Measurements from ENCODE around the gene SENP7.

The SENP7 gene

DNA sequence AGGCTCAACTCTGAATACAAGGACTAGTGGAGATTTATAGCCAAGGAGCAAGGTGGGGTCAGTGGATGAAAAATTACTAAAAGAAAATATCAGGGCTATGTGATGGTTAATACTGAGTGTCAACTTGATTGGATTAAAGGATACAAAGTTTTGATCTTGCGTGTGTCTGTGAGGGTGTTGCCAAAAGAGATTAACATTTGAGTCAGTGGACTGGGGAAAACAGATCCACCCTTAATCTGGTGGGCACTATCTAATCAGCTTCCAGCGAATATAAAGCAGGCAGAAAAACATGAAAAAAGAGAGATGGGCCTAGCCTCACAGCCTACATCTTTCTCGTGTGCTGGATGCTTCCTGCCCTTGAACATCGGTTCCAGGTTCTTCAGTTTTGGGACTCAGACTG is 14.4 kb upstream of the SENP7 start:
- H3K27ac ChIP-seq (ENCODE audit: low read depth, low read length) = no peak overlapping the region

DNA sequence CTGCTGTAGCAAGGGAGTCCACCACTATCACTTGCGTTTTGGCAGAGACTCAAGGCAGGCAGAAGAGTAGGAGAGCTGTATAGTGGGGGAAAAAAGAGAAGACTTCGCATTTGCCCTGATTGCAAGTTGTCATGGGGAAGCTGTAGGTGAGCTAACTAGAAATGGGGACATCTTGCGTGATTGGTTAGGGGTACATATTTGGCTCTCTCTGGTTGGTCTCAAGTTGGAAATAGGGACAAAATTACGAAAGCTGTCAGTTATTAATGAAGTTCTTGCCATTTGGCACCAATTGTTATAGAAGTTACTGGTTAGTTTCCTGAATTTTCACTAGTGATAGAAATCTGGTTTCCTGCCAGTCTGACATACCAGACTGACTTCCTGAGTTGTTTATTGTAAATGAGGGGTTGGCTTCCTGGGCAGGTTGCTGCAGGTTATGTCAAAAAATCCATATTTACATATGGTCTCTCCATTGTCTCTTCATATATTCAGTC is 8.2 kb upstream of the SENP7 start:
- H3K27me3 ChIP-seq (ENCODE audit: control insufficient read depth in 5 of 5, insufficient read depth in 4 of 5, low read length in 5 of 5) = peaks cover 0 to 7% (median 0%) of the 10 kb centered on the region in 5 donors
- H3K9me3 ChIP-seq (ENCODE audit: control insufficient read depth in 5 of 5, low read length in 5 of 5) = peaks cover 0 to 5% (median 0%) of the 10 kb centered on the region in 5 donors
- peaks cover 0 to 6% (median 0%) of the 10 kb centered on the region in 5 donors for H3K4me1 ChIP-seq (ENCODE audit: control insufficient read depth in 5 of 5, insufficient read depth in 5 of 5, low read length in 5 of 5)
- no peak overlapping the region for H3K4me3 ChIP-seq (ENCODE audit: low read depth in 1 of 5, low read length in 5 of 5)
- no peak overlapping the region for H3K27ac ChIP-seq (ENCODE audit: low read depth, low read length)
- H3K9ac ChIP-seq (ENCODE audit: low read length in 5 of 5) = no peak overlapping the region
- no peaks in the 10 kb centered on the region for H3K36me3 ChIP-seq (ENCODE audit: control insufficient read depth in 5 of 5, insufficient read depth in 5 of 5, low read length in 5 of 5)

More for the DNA sequence above, 14.4 kb upstream of the SENP7 start:
- Histone ChIP-seq H3K27me3 (ENCODE audit: control insufficient read depth in 5 of 5, insufficient read depth in 4 of 5, low read length in 5 of 5) (peaks cover 0 to 2% (median 0%) of the 10 kb centered on the region in 5 donors), H3K4me3 (ENCODE audit: low read depth in 1 of 5, low read length in 5 of 5) (no peak overlapping the region), H3K36me3 (ENCODE audit: control insufficient read depth in 5 of 5, insufficient read depth in 5 of 5, low read length in 5 of 5) (no peaks in the 10 kb centered on the region), H3K9me3 (ENCODE audit: control insufficient read depth in 5 of 5, low read length in 5 of 5) (peaks cover 0 to 9% (median 0%) of the 10 kb centered on the region in 5 donors), H3K9ac (ENCODE audit: low read length in 5 of 5) (no peak overlapping the region), H3K4me1 (ENCODE audit: control insufficient read depth in 5 of 5, insufficient read depth in 5 of 5, low read length in 5 of 5) (no peaks in the 10 kb centered on the region)

DNA sequence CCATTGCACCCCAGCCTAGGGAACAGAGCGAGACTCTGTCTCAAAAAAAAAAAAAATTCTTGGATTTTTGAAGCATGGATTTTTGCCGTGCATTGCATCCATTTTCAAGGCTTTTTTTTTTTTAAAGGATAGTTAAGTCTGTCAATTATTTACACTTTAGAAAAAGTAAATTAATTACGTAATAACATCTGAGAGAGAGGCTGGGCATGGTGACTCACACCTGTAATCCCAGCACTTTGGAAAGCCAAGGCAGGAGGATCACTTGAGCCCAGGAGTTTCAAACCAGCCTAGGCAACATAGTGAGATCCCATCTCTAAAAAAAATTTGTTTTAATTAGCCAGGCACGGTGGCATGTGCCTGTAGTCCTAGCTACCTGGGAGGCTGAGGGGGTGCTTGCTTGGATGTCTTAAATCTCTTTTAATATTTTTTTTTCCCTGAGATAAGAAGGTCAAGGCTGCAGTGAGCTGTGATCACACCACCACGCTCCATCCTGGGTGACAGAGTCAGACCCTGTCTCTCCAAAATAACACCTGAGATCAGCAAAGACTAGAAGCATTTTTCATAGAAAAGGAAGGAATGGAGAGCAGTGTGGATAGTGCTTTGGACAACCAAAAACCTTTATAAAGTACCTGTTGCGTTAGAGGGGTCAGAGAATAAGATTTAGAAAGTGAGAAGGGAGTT is 6.8 kb upstream of the SENP7 start:
- H3K9ac ChIP-seq (ENCODE audit: low read length in 5 of 5) = no peak overlapping the region
- H3K9me3 ChIP-seq (ENCODE audit: control insufficient read depth in 5 of 5, low read length in 5 of 5) = no peaks in the 10 kb centered on the region
- H3K36me3 ChIP-seq (ENCODE audit: control insufficient read depth in 5 of 5, insufficient read depth in 5 of 5, low read length in 5 of 5) = no peaks in the 10 kb centered on the region
- H3K4me3 ChIP-seq (ENCODE audit: low read depth in 1 of 5, low read length in 5 of 5) = no peak overlapping the region
- H3K4me1 ChIP-seq (ENCODE audit: control insufficient read depth in 5 of 5, insufficient read depth in 5 of 5, low read length in 5 of 5) = peaks cover 0 to 6% (median 0%) of the 10 kb centered on the region in 5 donors
- no peak overlapping the region for H3K27ac ChIP-seq (ENCODE audit: low read depth, low read length)
- peaks cover 0 to 7% (median 0%) of the 10 kb centered on the region in 5 donors for H3K27me3 ChIP-seq (ENCODE audit: control insufficient read depth in 5 of 5, insufficient read depth in 4 of 5, low read length in 5 of 5)

DNA sequence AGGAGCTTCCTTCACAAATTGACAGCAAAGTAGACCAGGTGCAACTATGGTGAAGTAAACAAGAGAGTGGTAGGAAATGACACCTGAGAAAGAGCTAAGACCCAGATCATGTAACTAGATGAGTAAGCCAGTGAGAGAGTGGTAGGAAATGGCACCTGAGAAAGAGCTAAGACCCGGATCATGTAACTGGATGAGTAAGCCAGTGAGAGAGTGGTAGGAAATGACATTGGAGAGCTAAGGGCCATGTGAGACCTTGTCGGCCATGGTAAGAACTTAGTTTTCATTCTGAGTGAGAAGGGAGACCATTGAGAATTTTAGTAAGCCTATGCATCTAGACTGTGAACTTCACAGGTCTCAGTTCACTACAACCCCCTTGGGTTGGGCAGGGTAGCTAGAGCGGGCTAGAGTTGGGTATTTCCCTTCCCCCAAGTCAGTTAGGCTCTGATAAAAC is 5.4 kb upstream of the SENP7 start:
- peaks cover 0 to 7% (median 0%) of the 10 kb centered on the region in 5 donors for H3K27me3 ChIP-seq (ENCODE audit: control insufficient read depth in 5 of 5, insufficient read depth in 4 of 5, low read length in 5 of 5)
- H3K4me3 ChIP-seq (ENCODE audit: low read depth in 1 of 5, low read length in 5 of 5) = no peak overlapping the region
- peaks cover 0 to 11% (median 4%) of the 10 kb centered on the region in 5 donors for H3K4me1 ChIP-seq (ENCODE audit: control insufficient read depth in 5 of 5, insufficient read depth in 5 of 5, low read length in 5 of 5)
- H3K9me3 ChIP-seq (ENCODE audit: control insufficient read depth in 5 of 5, low read length in 5 of 5) = no peaks in the 10 kb centered on the region
- no peaks in the 10 kb centered on the region for H3K36me3 ChIP-seq (ENCODE audit: control insufficient read depth in 5 of 5, insufficient read depth in 5 of 5, low read length in 5 of 5)
- no peak overlapping the region for H3K27ac ChIP-seq (ENCODE audit: low read depth, low read length)
- H3K9ac ChIP-seq (ENCODE audit: low read length in 5 of 5) = no peak overlapping the region

DNA sequence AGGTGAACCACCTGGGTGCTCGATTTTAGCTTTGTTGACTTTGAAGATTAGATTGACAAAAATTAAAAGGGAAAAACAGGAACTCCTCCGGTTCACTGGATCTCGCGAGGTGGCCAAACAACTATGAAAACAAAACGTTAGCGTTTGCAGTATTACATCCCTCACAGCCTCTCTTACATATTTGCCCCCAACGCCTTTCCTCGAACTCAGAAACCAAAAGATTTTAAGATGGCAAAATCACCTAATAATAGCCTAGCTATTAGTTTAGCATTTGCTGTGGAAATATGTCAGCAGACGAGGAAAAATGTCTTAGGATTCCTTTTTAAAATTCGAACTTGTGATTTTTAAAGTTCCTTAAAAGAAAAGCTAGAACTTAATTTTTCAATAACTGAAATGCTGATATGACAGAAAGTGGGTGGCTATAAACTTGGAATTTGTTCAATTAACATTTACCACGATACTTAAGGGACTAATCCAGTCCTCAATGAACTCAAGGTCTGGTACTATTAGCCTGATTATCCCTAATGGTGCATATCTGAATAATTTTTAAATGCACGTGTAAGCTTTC is 491 bp upstream of the SENP7 start:
- Histone ChIP-seq H3K4me3 (ENCODE audit: low read depth in 1 of 5, low read length in 5 of 5) (peak overlapping the region; percentile 77 to 95 (median 80)), H3K27me3 (ENCODE audit: control insufficient read depth in 5 of 5, insufficient read depth in 4 of 5, low read length in 5 of 5) (peaks cover 0 to 5% (median 0%) of the 10 kb centered on the region in 5 donors), H3K9me3 (ENCODE audit: control insufficient read depth in 5 of 5, low read length in 5 of 5) (no peaks in the 10 kb centered on the region), H3K9ac (ENCODE audit: low read length in 5 of 5) (peak overlapping the region; percentile 91 to 97 (median 94)), H3K4me1 (ENCODE audit: control insufficient read depth in 5 of 5, insufficient read depth in 5 of 5, low read length in 5 of 5) (peaks cover 2 to 13% (median 9%) of the 10 kb centered on the region in 5 donors), H3K36me3 (ENCODE audit: control insufficient read depth in 5 of 5, insufficient read depth in 5 of 5, low read length in 5 of 5) (no peaks in the 10 kb centered on the region), H3K27ac (ENCODE audit: low read depth, low read length) (peak overlapping the region; percentile 99)

DNA sequence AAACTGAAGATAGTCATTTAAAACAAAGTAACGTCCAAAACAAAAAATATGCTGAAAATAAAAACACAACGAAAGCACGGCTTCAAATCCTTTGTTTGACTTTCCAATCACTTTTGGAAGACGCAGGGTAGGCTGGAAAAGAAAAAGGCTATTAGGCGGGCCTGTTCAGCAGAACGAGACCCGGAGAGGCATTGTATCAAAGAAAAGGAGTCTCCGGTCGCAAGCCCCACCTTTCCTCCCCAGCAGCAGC is 691 bp downstream of the SENP7 start:
- Histone ChIP-seq H3K27ac (ENCODE audit: low read depth, low read length) (peak overlapping the region; percentile 99), H3K9ac (ENCODE audit: low read length in 5 of 5) (peak overlapping the region; percentile 60 to 97 (median 92)), H3K4me3 (ENCODE audit: low read depth in 1 of 5, low read length in 5 of 5) (peak overlapping the region; percentile 77 to 99 (median 88)), H3K36me3 (ENCODE audit: control insufficient read depth in 5 of 5, insufficient read depth in 5 of 5, low read length in 5 of 5) (no peaks in the 10 kb centered on the region), H3K27me3 (ENCODE audit: control insufficient read depth in 5 of 5, insufficient read depth in 4 of 5, low read length in 5 of 5) (no peaks in the 10 kb centered on the region), H3K9me3 (ENCODE audit: control insufficient read depth in 5 of 5, low read length in 5 of 5) (no peaks in the 10 kb centered on the region), H3K4me1 (ENCODE audit: control insufficient read depth in 5 of 5, insufficient read depth in 5 of 5, low read length in 5 of 5) (peaks cover 2 to 13% (median 9%) of the 10 kb centered on the region in 5 donors)

DNA sequence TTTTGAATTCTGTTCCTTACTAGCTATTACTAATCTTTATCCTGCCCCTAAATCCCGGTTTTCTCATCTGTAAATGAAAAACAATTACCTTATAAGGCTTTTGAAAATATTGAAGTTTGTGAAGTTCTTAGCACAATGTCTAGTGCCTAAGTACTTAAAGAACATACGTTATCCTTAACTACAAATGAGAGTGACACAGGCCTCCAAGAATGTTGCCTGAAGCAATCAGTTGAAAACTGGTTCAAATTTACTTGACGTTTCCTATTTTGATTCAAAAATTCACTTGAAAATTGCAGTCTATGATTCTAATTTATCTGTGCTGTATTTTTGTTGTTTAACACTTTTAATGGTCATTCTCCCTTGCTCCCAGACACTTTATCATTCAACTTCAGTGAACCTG is 3.2 kb downstream of the SENP7 start:
- peaks cover 2 to 13% (median 9%) of the 10 kb centered on the region in 5 donors for H3K4me1 ChIP-seq (ENCODE audit: control insufficient read depth in 5 of 5, insufficient read depth in 5 of 5, low read length in 5 of 5)
- no peak overlapping the region for H3K9ac ChIP-seq (ENCODE audit: low read length in 5 of 5)
- H3K27me3 ChIP-seq (ENCODE audit: control insufficient read depth in 5 of 5, insufficient read depth in 4 of 5, low read length in 5 of 5) = no peaks in the 10 kb centered on the region
- H3K9me3 ChIP-seq (ENCODE audit: control insufficient read depth in 5 of 5, low read length in 5 of 5) = no peaks in the 10 kb centered on the region
- no peak overlapping the region for H3K27ac ChIP-seq (ENCODE audit: low read depth, low read length)
- H3K4me3 ChIP-seq (ENCODE audit: low read depth in 1 of 5, low read length in 5 of 5) = no peak overlapping the region
- H3K36me3 ChIP-seq (ENCODE audit: control insufficient read depth in 5 of 5, insufficient read depth in 5 of 5, low read length in 5 of 5) = no peaks in the 10 kb centered on the region

DNA sequence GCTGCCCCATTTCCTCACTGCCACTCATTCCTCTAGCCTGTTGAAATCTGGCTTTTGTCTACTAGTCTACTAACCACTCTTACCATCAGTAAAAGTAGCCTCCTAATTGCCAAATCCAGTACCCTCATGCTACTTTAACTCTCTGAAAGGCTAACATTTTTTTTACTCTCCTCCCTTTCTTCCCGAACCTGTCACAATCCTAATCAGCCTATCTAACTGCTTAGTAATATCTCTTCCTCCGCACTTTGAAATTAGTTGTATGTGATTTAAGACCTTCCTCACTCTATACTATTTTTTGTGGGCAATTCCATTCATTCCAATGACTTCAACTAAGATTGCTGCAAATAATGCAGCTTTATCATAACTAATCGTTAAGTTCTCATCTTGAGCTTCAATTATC is 3.7 kb downstream of the SENP7 start:
- H3K4me3 ChIP-seq (ENCODE audit: low read depth in 1 of 5, low read length in 5 of 5) = no peak overlapping the region
- no peak overlapping the region for H3K27ac ChIP-seq (ENCODE audit: low read depth, low read length)
- no peaks in the 10 kb centered on the region for H3K36me3 ChIP-seq (ENCODE audit: control insufficient read depth in 5 of 5, insufficient read depth in 5 of 5, low read length in 5 of 5)
- H3K4me1 ChIP-seq (ENCODE audit: control insufficient read depth in 5 of 5, insufficient read depth in 5 of 5, low read length in 5 of 5) = peaks cover 2 to 13% (median 9%) of the 10 kb centered on the region in 5 donors
- no peaks in the 10 kb centered on the region for H3K27me3 ChIP-seq (ENCODE audit: control insufficient read depth in 5 of 5, insufficient read depth in 4 of 5, low read length in 5 of 5)
- H3K9me3 ChIP-seq (ENCODE audit: control insufficient read depth in 5 of 5, low read length in 5 of 5) = no peaks in the 10 kb centered on the region
- H3K9ac ChIP-seq (ENCODE audit: low read length in 5 of 5) = no peak overlapping the region

DNA sequence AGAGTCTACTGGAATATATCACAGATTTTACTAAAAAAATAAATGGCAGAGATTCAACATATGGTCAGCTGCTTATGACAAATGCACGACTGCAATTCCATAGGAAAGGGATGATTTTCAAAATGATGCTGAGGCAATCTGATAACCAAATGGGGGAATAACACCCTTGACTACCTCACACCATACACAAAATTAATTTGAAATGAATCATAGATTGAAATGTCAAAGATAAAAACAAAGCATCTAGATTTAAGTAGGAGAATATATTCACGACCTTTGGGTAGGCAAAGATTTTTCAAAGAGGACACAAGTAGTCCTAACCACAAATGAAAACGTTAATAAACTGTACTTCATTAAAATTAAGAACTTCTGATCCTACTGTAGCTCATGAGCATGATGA is 11.2 kb downstream of the SENP7 start:
- Histone ChIP-seq H3K9me3 (ENCODE audit: control insufficient read depth in 5 of 5, low read length in 5 of 5) (no peaks in the 10 kb centered on the region), H3K27ac (ENCODE audit: low read depth, low read length) (no peak overlapping the region), H3K9ac (ENCODE audit: low read length in 5 of 5) (no peak overlapping the region), H3K27me3 (ENCODE audit: control insufficient read depth in 5 of 5, insufficient read depth in 4 of 5, low read length in 5 of 5) (no peaks in the 10 kb centered on the region), H3K36me3 (ENCODE audit: control insufficient read depth in 5 of 5, insufficient read depth in 5 of 5, low read length in 5 of 5) (peaks cover 0 to 8% (median 5%) of the 10 kb centered on the region in 5 donors), H3K4me1 (ENCODE audit: control insufficient read depth in 5 of 5, insufficient read depth in 5 of 5, low read length in 5 of 5) (no peaks in the 10 kb centered on the region), H3K4me3 (ENCODE audit: low read depth in 1 of 5, low read length in 5 of 5) (no peak overlapping the region)

DNA sequence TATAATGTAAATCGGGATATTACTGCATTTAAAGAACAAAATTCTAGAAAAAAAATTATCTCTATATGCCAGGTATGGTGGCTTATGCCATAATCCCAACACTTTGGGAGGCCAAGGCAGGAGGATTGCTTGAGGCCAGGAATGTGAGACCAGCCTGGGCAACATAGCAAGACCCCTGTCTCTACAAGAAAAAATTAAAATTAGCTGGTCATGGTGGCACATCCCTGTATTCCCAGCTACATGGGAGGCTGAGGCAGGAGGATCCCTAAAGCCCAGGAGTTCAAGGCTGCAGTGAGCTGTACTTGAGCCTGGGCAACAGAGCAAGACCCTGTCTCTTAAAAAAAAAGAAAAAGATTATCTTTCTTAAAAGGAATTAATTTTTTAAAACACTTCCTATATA is 12.8 kb downstream of the SENP7 start:
- Histone ChIP-seq H3K36me3 (ENCODE audit: control insufficient read depth in 5 of 5, insufficient read depth in 5 of 5, low read length in 5 of 5) (peaks cover 0 to 8% (median 5%) of the 10 kb centered on the region in 5 donors), H3K4me3 (ENCODE audit: low read depth in 1 of 5, low read length in 5 of 5) (no peak overlapping the region), H3K27me3 (ENCODE audit: control insufficient read depth in 5 of 5, insufficient read depth in 4 of 5, low read length in 5 of 5) (no peaks in the 10 kb centered on the region), H3K4me1 (ENCODE audit: control insufficient read depth in 5 of 5, insufficient read depth in 5 of 5, low read length in 5 of 5) (no peaks in the 10 kb centered on the region), H3K9me3 (ENCODE audit: control insufficient read depth in 5 of 5, low read length in 5 of 5) (no peaks in the 10 kb centered on the region), H3K9ac (ENCODE audit: low read length in 5 of 5) (no peak overlapping the region), H3K27ac (ENCODE audit: low read depth, low read length) (no peak overlapping the region)

All from subcutaneous abdominal adipose tissue (tissue), 5 donors.